ENCODE measurements around the gene ADAMTSL2.

The ADAMTSL2 gene

DNA sequence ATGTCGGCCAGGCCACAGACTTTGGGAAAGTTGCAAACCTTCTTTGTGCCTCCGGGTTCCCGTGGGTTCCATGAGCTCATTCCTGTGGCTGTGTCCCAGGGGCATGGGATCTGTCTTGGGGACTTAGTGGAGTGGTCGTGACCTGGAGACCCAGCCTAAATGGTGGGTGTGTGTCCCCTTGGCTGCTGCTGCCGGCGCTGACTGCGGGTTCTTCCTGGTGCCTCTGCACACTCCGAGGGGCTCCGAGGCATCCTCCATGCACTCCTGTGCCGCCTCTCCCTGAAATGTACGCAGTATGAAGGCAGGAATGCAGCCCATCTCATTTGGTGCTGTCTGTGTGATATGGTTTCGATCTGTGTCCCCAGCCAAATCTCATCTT is 34.6 kb upstream of the ADAMTSL2 start:
- DNase-seq (ENCODE audit: low read depth in 2 of 2) = no peak

GRCh38 chr9:133502112-133502511 is 32.4 kb upstream of the ADAMTSL2 start:
- no peak for DNase-seq (ENCODE audit: low read depth in 2 of 2)

GRCh38 chr9:133505186-133505830 is 29.2 kb upstream of the ADAMTSL2 start:
- DNase-seq (ENCODE audit: low read depth in 2 of 2) = no peak

DNA sequence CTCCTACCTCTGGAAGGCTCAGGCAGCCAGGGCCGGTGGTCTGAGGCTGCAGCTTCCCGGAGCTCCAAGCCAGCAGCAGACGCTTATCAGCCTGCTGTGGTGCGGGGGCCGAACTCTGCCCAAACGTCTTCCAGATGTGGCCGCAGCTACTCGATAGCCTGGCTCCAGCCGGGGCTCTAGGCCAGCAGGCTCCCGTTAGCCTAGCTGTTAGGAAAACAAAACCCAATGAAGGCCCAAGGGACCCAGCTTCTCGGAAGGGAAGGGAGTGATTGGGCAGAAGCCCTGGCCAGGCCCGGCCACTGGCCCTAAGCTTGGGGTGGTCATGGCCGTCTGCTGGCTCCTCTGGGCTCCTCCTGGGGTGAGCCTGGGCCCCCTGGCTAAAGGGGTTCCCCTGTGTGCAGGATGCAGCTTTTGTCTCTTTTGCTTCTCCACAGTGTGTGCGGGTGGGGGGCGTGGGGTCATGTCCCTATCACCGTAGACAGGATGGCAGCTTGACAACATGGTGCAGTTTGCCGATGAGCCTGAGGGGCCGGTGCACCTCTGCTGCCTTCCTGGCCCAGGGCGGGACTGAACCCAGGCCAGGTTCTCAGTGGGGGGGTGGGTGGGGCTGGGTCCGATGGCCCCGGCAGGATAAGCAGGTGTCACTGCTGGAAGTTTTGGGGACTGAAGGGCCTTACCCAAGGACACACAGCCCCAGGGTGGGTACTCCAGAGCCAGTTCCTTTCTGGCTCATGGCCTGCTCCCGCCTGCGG is 28.4 kb upstream of the ADAMTSL2 start:
- DNase-seq (ENCODE audit: low read depth in 2 of 2) = no peak

GRCh38 chr9:133506653-133507038 is 27.9 kb upstream of the ADAMTSL2 start:
- DNase-seq (ENCODE audit: low read depth in 2 of 2) = no peak

DNA sequence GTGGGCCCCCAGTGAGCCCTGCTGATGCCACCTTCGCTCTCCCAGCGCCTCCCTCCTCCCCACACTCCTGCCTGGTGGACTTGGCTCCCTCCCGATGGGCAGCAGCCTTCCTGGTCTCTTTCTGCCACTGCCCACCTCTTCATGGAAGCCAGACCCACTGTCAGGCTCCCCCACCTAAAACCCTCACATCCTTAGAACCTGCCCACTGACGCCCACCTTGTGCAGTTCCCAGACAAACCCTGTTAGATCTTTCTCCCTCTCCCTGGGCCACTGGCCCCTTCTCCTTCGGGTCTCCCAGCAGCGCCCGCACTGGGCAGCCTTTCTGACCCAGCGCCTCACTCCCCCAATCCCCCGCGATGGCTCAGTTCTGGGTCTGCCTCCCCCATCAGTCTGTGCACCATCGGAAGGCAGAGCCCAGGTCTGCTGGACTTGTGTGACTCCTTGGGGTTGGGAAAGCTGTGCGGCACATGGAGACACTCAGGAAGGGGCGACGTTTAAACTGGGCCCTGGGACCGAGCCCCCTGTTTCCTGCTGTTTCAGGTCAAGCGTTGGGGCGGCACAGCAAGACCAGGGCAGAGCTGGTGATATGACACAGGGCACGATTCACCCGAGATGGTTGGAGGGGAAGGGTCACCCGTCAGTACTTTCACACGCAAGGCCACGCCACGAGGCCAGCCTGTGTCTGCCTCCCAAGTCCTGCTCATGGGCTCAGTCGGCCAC is 27.1 kb upstream of the ADAMTSL2 start:
- DNase-seq (ENCODE audit: low read depth in 2 of 2) = no peak

GRCh38 chr9:133508046-133508445 is 26.5 kb upstream of the ADAMTSL2 start:
- no peak for DNase-seq (ENCODE audit: low read depth in 2 of 2)

DNA sequence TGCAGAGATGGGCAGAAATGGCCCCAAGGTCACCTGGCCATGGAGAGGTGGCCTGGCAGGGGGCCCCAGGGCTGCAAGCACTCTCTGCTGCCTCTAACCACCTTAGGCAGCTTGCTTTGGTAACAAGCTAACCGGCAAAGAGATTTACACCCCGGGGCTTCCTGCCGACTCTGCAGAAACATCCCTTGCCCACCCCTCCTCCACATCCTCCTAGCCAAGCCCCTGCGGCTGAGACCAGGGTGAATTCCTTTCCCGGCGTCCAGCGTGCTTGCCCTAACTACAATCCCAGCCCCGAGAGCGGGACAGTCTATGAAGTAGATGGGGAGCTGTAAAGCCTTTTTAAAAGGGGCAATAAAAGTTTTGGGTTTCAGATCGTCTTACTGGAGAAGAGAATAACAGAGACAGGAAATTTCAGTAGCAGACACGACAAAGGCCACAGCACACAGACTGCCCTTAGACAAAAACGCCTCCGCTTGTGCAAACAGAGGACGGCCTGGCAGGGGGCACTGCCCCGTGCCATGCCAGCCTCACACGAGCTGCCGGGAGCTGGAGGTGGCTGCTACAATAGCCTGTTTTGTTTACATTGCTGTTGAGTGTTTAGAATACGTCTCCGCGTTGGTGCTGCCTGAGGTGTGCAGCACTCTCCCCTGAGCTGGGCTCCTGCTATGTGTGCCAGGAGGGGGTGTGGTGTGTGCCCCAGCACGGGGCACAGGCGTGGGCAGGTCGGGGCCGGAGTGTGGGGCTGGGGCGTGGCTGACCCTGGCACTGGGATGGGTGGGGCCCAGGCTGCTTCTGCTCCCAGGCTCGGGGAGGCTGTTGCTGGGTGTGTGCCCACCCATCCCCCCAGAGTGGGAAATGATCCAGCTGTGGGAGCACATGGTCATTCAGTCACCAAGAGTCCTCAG is 25.1 kb upstream of the ADAMTSL2 start:
- no peak for DNase-seq (ENCODE audit: low read depth in 2 of 2)

- DNase-seq (ENCODE audit: low read depth in 2 of 2) = no peak
Measured at GRCh38 chr9:133510926-133511505, 23.5 kb upstream of the ADAMTSL2 start.

GRCh38 chr9:133511607-133512006 is 22.9 kb upstream of the ADAMTSL2 start:
- DNase-seq (ENCODE audit: low read depth in 2 of 2) = no peak

- no peak for DNase-seq (ENCODE audit: low read depth in 2 of 2)
Measured at GRCh38 chr9:133512253-133513213, 22.0 kb upstream of the ADAMTSL2 start.

DNA sequence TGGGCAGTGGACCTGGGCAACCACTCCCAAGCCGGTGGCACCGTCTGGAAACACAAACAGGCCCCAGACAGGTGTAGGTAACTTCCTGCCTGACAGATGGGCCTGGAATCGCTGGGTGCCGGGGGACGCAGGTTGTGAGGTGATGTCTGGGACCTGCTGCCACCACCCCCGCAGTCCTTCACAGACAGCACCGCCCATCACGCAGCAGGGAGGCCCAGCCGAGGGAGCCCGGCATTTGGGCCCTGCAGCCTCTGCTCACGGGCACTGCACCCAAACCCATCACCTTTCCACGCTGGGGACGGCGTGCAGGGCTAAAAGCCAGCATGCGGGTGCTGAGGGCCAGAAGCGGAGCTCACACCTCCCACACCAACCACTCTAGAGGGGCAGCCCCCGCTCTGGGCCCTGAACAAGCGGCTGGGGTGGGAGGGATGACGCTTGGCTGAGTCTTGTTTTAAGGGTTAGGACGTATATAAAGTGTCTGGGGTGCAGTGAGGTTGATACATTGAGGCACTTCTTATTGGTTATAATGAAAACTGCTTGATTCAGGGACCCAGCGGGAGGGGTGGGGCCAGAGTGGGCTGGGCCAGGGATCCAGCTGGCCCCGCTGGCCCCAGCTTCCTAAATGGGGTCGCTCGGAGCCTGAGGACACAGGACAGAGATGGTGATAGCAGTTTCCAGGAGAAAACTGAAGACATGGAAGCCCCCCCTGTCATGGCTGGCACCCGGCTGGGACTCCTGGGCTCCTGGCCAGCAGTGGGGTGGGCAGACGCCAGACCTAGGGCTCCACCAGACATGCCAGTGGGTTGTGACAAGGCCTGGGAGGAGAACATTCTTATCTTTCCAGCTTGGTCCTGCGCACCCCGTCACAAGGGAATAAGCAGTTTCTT is 21.0 kb upstream of the ADAMTSL2 start:
- no peak for DNase-seq (ENCODE audit: low read depth in 2 of 2)

DNA sequence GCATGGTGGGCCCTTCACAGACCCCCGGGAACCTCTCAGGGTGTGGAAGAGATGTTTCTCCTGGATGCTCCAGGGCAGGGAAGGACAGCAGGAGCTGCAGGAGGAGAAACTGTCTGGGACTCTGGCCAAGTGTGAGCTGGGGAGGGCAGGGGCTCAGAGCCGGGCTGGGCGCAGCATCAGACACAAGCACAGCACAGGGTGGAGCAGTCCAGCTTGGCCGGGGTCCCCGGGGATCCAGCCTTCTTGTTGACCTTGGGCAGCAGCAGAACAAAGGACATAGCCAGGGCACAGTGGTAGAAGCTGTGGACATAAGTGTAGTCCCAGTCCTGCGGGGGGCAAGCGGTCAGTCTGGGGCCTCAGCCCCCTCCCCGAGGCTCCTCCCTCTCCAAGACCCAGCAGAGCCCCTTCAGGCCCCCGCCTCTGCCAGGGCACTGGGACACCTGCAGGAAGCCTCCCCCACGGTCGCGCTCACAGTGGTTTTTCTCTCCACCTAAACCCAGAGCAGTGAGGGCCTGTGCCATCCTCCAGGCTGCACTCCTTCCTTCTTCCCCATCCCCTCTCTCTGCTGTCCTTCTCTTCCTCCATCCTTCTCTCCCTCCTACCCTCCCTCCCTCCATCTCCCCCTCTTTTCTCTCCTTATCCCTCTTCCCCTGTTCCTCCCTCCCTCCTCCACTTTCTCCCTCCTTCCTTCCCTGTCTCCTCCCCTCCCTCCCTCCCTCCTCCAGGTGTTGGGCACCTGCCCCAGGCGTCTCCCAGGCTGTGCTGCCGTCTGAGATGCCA is 19.9 kb upstream of the ADAMTSL2 start:
- DNase-seq (ENCODE audit: low read depth in 2 of 2) = no peak

- no peak for DNase-seq (ENCODE audit: low read depth in 2 of 2)
Measured at GRCh38 chr9:133515240-133515610, 19.3 kb upstream of the ADAMTSL2 start.

DNA sequence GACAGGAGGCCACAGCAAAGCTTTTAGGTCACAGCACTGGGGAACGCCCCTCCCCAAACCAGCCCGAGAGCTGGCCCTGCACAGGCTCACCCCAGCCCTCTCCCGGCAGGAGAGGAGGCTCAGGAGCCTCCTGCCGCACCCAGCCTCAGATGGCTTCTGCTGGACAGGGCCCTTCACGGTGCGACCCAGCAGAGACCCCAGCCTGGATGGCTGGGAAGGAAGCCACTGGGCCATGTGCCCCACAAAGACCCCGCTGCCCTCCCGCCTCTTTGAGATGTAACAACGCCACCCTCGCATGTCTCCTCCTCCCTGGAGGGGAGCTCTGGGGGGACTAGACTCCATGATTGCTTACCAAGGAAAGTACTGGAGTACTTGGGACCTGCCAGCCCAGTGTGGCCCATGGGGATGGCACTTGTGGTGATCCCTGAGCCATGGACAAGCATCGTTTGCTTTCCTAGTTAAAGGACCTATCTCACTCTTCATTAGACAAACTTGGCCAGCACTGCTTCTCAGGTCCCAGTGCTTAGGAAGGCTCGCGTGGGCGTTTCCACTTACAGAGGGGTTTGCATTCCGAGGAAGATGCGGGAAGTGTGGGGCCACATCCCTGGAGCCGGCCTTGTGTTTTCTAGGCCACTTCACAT is 18.8 kb upstream of the ADAMTSL2 start:
- no peak for DNase-seq (ENCODE audit: low read depth in 2 of 2)

GRCh38 chr9:133516256-133516960 is 18.1 kb upstream of the ADAMTSL2 start:
- no peak for DNase-seq (ENCODE audit: low read depth in 2 of 2)

GRCh38 chr9:133516961-133517350 is 17.5 kb upstream of the ADAMTSL2 start:
- DNase-seq (ENCODE audit: low read depth in 2 of 2) = no peak

All from stimulated activated CD4-positive, alpha-beta T cell treated with anti-CD3 and anti-CD28 coated beads, Interleukin-12 subunit alpha, Interleukin-12 subunit beta, amount 100 ng/mL, for 24 hours (primary cell).